Neural cell (in vitro differentiated cells): ENCODE data around the gene COX7A2. TPM values are rescaled to one million over a fixed set of nuclear protein-coding genes. Genes with fewer than 3 reads are reported as not detected.

Experiments
- H2AFZ ChIP-seq: fragments of 200-600, 300-800 bp; sonication (generic), shearing (Covaris generic); 2 replicates; pipeline ENCODE4 v1.6.0; 2014; ENCODE audit warnings: low read depth, mild to moderate bottlenecking, antibody characterized with exemption, low read length, moderate library complexity
- H3F3A ChIP-seq: fragments of 200-600 bp; shearing (Covaris generic); 2 replicates; pipeline ENCODE4 v1.6.1; 2016; ENCODE audit warnings: mild to moderate bottlenecking, moderate library complexity, mixed read lengths, antibody characterized with exemption, low read length; ENCODE audit not compliant: insufficient read depth, poor library complexity, severe bottlenecking
- H3K27ac ChIP-seq: fragments of 200-600, 300-800 bp; sonication (generic), shearing (Covaris generic); 2 replicates; pipeline ENCODE4 v1.5.1; 2014; ENCODE audit warnings: mild to moderate bottlenecking, low read length, moderate library complexity
- H3K27me3 ChIP-seq: fragments of 300-800, 200-600 bp; sonication (generic), shearing (Covaris generic); 2 replicates; pipeline ENCODE4 v1.6.0; 2014; ENCODE audit warnings: mild to moderate bottlenecking, low read depth, low read length, moderate library complexity; ENCODE audit not compliant: insufficient read depth
- H3K36me3 ChIP-seq: fragments of 300-800, 200-600 bp; sonication (generic), shearing (Covaris generic); 2 replicates; pipeline ENCODE4 v1.5.1; 2014; ENCODE audit warnings: mild to moderate bottlenecking, antibody characterized with exemption, low read length, moderate library complexity; ENCODE audit not compliant: insufficient read depth
- H3K4me2 ChIP-seq: fragments of 300-800, 200-600 bp; sonication (generic), shearing (Covaris generic); 2 replicates; pipeline ENCODE4 v1.6.0; 2014; ENCODE audit warnings: mild to moderate bottlenecking, low read length
- H3K4me3 ChIP-seq: fragments of 300-800, 200-600 bp; sonication (generic), shearing (Covaris generic); 2 replicates; pipeline ENCODE4 v1.5.1; 2014; ENCODE audit warnings: mild to moderate bottlenecking, low read length, moderate library complexity
- H3K79me2 ChIP-seq: fragments of 200-600 bp; shearing (Covaris generic); replicated peaks from 2 replicates; pipeline ENCODE4 v1.6.0; 2014; ENCODE audit warnings: mild to moderate bottlenecking, low read length, moderate library complexity; ENCODE audit not compliant: insufficient read depth
- H3K9ac ChIP-seq: fragments of 300-800, 200-600 bp; sonication (generic), shearing (Covaris generic); 2 replicates; pipeline ENCODE4 v1.6.1; 2016; ENCODE audit warnings: mild to moderate bottlenecking, low read length, mixed read lengths
- H3K9me2 ChIP-seq: fragments of 200-600 bp; shearing (Covaris generic); 2 replicates; pipeline ENCODE4 v1.6.1; 2016; ENCODE audit warnings: mild to moderate bottlenecking, low read length, mixed read lengths; ENCODE audit not compliant: insufficient read depth
- H3K9me3 ChIP-seq: fragments of 200-600, 300-800 bp; sonication (generic), shearing (Covaris generic); 2 replicates; pipeline ENCODE4 v1.6.1; 2016; ENCODE audit warnings: mild to moderate bottlenecking, mixed run types, low read length, moderate library complexity, mixed read lengths
- H4K20me1 ChIP-seq: fragments of 200-600 bp; shearing (Covaris generic); 2 replicates; pipeline ENCODE4 v1.6.1; 2016; ENCODE audit warnings: mild to moderate bottlenecking, mixed run types; ENCODE audit not compliant: insufficient read depth
- CTCF ChIP-seq: fragments of 450-650 bp; IDR thresholded peaks from 2 replicates; pipeline ENCODE4 v1.5.1; 2014; ENCODE audit warnings: antibody characterized with exemption, mild to moderate bottlenecking, moderate library complexity; ENCODE audit not compliant: poor library complexity, severe bottlenecking
- EP300 ChIP-seq: fragments of 450-650 bp; conservative IDR thresholded peaks from 2 replicates; pipeline ENCODE4 v1.6.1; 2014; ENCODE audit warnings: antibody characterized with exemption, mild to moderate bottlenecking, moderate library complexity; ENCODE audit not compliant: poor library complexity, severe bottlenecking
- EZH2 ChIP-seq: fragments of 200-600, 300-800 bp; shearing (Covaris generic), sonication (generic); IDR thresholded peaks from 2 replicates; pipeline ENCODE4 v1.6.1; 2014; ENCODE audit warnings: antibody characterized with exemption, low read length, borderline replicate concordance, mild to moderate bottlenecking; ENCODE audit not compliant: insufficient read depth, poor library complexity, severe bottlenecking
- MXI1 ChIP-seq: fragments of 450-650 bp; conservative IDR thresholded peaks from 2 replicates; pipeline ENCODE4 v1.6.1; 2014; ENCODE audit warnings: antibody characterized with exemption, mild to moderate bottlenecking; ENCODE audit not compliant: poor library complexity, severe bottlenecking
- POLR2AphosphoS5 ChIP-seq: IDR thresholded peaks from 2 replicates; pipeline ENCODE4 v1.6.1; 2012
- RAD21 ChIP-seq: fragments of 450-650 bp; conservative IDR thresholded peaks from 2 replicates; pipeline ENCODE4 v1.6.1; 2014; ENCODE audit warnings: antibody characterized with exemption, mild to moderate bottlenecking, moderate library complexity
- REST ChIP-seq: IDR thresholded peaks from 2 replicates; pipeline ENCODE4 v1.6.1; 2012; ENCODE audit warnings: borderline replicate concordance
- SMC3 ChIP-seq: fragments of 450-650 bp; conservative IDR thresholded peaks from 2 replicates; pipeline ENCODE4 v1.6.1; 2014; ENCODE audit warnings: antibody characterized with exemption, mild to moderate bottlenecking, moderate library complexity; ENCODE audit not compliant: poor library complexity
- TAF1 ChIP-seq: IDR thresholded peaks from 2 replicates; pipeline ENCODE4 v1.6.1; 2012; ENCODE audit warnings: low read depth
- polyA plus RNA-seq: library from polyadenylated mRNA; depleted of rRNA; stranded (reverse); fragments of >200 nt; gene quantifications from 2 replicates; pipeline ENCODE4 v1.2.3, GENCODE V29; 2014

COX7A2 gene
- polyA plus RNA-seq, 1 donor from 2014 or later: 2,909 TPM

DNA sequence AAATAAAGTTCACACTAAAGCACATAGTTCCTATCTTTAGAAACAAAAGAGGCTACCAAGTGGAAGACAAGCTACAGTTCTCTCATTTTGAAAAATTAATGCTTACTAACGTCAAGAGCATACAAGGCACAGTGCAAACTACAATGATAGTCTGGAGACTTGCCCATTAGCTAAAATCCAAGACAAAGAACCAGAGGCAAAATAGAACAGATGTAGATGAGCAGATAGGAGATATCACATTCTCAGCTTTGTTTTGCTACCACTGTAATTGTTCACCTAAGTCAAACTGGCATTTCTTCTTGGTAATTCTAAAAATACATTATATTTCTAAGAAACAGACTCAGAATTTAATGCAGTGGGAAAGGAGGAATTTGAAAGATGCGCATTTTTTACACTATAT, 35.8 kb upstream of the COX7A2 start:
- no peaks in the 10 kb centered on the region for H3K36me3 ChIP-seq
- H3K27me3 ChIP-seq: no peaks in the 10 kb centered on the region
- no peaks in the 10 kb centered on the region for H3F3A ChIP-seq
- H3K9me2 ChIP-seq: no peaks in the 10 kb centered on the region
- H3K79me2 ChIP-seq: peaks cover 74% of the 10 kb centered on the region
- TF ChIP-seq EZH2 (no peak), CTCF (no peak), RAD21 (no peak), TAF1 (no peak), REST (no peak), MXI1 (no peak), SMC3 (no peak), POLR2AphosphoS5 (no peak), EP300 (no peak)
- no peak overlapping the region for H3K9ac ChIP-seq
- no peaks in the 10 kb centered on the region for H4K20me1 ChIP-seq
- H3K4me2 ChIP-seq: peak overlapping the region; percentile 98
- H2AFZ ChIP-seq: no peak overlapping the region
- H3K4me3 ChIP-seq: peak overlapping the region; percentile 87
- no peak overlapping the region for H3K27ac ChIP-seq
- no peaks in the 10 kb centered on the region for H3K9me3 ChIP-seq

DNA sequence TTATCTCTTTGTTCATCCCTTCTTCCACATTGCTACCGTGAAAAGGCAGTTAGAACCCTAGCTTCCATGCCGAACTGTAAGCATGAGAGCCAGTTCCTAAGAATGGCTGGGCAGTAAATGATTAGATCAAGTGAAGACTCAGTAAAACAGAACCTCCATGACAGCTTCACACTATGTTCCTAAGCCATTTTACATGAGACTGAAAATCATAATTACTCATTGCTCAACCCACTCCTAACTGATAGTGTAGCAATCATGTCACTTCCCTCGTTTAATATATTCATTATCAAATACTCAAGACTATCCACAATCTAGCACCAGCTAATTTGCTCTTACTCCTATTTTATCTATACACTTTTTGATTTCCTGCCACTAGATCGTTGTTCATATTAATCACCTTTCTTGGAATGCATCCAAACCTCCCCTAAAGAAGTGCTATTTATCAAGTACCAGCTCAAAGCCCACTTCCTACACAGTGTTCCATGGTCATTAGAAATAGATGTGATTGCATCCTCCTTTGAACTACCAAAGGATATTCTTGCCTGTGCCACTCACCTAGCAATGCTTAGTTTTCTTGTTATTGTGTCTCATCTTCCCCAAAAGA, 35.0 kb upstream of the COX7A2 start:
- no peaks in the 10 kb centered on the region for H4K20me1 ChIP-seq

More for the DNA sequence above, 35.0 kb upstream of the COX7A2 start:
- H3K9me3 ChIP-seq: no peaks in the 10 kb centered on the region
- peaks cover 76% of the 10 kb centered on the region for H3K79me2 ChIP-seq
- peak overlapping the region; percentile 87 for H3K4me3 ChIP-seq
- TF ChIP-seq SMC3 (no peak), REST (no peak), POLR2AphosphoS5 (no peak), EZH2 (no peak), EP300 (no peak), RAD21 (no peak), CTCF (no peak), TAF1 (no peak), MXI1 (no peak)
- H3K9me2 ChIP-seq: no peaks in the 10 kb centered on the region
- no peak overlapping the region for H3K4me2 ChIP-seq
- no peak overlapping the region for H3K9ac ChIP-seq
- H3K27ac ChIP-seq: no peak overlapping the region
- H3K27me3 ChIP-seq: no peaks in the 10 kb centered on the region
- no peaks in the 10 kb centered on the region for H3K36me3 ChIP-seq
- H2AFZ ChIP-seq: no peak overlapping the region
- H3F3A ChIP-seq: no peaks in the 10 kb centered on the region
